ENCODE results near the gene GABRB3.

DNA sequence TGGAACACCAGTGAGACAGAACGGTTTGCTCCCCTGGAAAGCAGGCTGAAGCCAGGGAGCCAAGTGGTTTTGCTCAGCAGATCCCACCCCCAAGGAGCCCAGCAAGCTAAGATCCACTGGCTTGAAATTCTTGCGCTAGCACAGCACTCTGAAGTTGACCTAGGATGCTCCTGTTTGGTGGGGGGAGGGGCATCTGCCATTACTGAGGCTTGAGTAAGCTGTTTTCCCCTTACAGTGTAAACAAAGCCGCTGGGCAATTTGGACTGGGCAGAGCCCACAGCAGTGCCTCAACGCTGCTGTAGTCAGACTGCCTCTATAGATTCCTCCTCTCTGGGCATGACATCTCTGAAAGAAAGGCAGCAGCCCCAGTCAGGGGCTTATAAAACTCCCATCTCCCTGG, 241.4 kb downstream of the GABRB3 start:
- no peak for TF ChIP-seq MYC (IDR thresholded peaks at IDR 0.05; ENCODE audit: borderline replicate concordance, low read length)
- no peak for TF ChIP-seq POLR2A (IDR thresholded peaks at IDR 0.05; ENCODE audit: low read length)
- no peak for TF ChIP-seq BHLHE40 (IDR thresholded peaks at IDR 0.05; ENCODE audit: low read depth, low read length)
- TF ChIP-seq, protein P1, sequence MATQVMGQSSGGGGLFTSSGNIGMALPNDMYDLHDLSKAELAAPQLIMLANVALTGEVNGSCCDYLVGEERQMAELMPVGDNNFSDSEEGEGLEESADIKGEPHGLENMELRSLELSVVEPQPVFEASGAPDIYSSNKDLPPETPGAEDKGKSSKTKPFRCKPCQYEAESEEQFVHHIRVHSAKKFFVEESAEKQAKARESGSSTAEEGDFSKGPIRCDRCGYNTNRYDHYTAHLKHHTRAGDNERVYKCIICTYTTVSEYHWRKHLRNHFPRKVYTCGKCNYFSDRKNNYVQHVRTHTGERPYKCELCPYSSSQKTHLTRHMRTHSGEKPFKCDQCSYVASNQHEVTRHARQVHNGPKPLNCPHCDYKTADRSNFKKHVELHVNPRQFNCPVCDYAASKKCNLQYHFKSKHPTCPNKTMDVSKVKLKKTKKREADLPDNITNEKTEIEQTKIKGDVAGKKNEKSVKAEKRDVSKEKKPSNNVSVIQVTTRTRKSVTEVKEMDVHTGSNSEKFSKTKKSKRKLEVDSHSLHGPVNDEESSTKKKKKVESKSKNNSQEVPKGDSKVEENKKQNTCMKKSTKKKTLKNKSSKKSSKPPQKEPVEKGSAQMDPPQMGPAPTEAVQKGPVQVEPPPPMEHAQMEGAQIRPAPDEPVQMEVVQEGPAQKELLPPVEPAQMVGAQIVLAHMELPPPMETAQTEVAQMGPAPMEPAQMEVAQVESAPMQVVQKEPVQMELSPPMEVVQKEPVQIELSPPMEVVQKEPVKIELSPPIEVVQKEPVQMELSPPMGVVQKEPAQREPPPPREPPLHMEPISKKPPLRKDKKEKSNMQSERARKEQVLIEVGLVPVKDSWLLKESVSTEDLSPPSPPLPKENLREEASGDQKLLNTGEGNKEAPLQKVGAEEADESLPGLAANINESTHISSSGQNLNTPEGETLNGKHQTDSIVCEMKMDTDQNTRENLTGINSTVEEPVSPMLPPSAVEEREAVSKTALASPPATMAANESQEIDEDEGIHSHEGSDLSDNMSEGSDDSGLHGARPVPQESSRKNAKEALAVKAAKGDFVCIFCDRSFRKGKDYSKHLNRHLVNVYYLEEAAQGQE (IDR thresholded peaks at IDR 0.05) = no peak
- no peak for TF ChIP-seq RAD21 (conservative IDR thresholded peaks at IDR 0.05 in 1 of 2, IDR thresholded peaks at IDR 0.05 in 1 of 2)
- no peak for TF ChIP-seq ZNF302 (CRISPR knock-in tag; IDR thresholded peaks at IDR 0.05)
- TF ChIP-seq, protein P2, sequence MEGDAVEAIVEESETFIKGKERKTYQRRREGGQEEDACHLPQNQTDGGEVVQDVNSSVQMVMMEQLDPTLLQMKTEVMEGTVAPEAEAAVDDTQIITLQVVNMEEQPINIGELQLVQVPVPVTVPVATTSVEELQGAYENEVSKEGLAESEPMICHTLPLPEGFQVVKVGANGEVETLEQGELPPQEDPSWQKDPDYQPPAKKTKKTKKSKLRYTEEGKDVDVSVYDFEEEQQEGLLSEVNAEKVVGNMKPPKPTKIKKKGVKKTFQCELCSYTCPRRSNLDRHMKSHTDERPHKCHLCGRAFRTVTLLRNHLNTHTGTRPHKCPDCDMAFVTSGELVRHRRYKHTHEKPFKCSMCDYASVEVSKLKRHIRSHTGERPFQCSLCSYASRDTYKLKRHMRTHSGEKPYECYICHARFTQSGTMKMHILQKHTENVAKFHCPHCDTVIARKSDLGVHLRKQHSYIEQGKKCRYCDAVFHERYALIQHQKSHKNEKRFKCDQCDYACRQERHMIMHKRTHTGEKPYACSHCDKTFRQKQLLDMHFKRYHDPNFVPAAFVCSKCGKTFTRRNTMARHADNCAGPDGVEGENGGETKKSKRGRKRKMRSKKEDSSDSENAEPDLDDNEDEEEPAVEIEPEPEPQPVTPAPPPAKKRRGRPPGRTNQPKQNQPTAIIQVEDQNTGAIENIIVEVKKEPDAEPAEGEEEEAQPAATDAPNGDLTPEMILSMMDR (IDR thresholded peaks at IDR 0.05) = no peak
- TF ChIP-seq NR3C1 (IDR thresholded peaks at IDR 0.05) = no peak
- TF ChIP-seq EHMT2 (IDR thresholded peaks at IDR 0.05; ENCODE audit: low read depth) = no peak
- TF ChIP-seq MAFK (IDR thresholded peaks at IDR 0.05; ENCODE audit: partially characterized antibody) = no peak
- TF ChIP-seq, protein P3, sequence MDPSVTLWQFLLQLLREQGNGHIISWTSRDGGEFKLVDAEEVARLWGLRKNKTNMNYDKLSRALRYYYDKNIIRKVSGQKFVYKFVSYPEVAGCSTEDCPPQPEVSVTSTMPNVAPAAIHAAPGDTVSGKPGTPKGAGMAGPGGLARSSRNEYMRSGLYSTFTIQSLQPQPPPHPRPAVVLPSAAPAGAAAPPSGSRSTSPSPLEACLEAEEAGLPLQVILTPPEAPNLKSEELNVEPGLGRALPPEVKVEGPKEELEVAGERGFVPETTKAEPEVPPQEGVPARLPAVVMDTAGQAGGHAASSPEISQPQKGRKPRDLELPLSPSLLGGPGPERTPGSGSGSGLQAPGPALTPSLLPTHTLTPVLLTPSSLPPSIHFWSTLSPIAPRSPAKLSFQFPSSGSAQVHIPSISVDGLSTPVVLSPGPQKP (IDR thresholded peaks at IDR 0.05; ENCODE audit: low read depth, low read length) = no peak
- no peak for TF ChIP-seq JUNB (IDR thresholded peaks at IDR 0.05)
- TF ChIP-seq, protein P4, sequence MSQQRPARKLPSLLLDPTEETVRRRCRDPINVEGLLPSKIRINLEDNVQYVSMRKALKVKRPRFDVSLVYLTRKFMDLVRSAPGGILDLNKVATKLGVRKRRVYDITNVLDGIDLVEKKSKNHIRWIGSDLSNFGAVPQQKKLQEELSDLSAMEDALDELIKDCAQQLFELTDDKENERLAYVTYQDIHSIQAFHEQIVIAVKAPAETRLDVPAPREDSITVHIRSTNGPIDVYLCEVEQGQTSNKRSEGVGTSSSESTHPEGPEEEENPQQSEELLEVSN (IDR thresholded peaks at IDR 0.05; ENCODE audit: borderline replicate concordance, low read depth) = no peak
- TF ChIP-seq ESRRA (IDR thresholded peaks at IDR 0.05; ENCODE audit: borderline replicate concordance, low read length) = no peak
